ENCODE data around the gene VMO1. TPM values are rescaled to one million over a fixed set of nuclear protein-coding genes. Genes with fewer than 3 reads are reported as not detected.

The VMO1 gene
- total and polyA plus RNA-seq, 9 of the 15 experiments (the other 6 are each of a cell fraction or from before 2014, with no cell fraction given) = 0.31 TPM; not detected in 8

DNA sequence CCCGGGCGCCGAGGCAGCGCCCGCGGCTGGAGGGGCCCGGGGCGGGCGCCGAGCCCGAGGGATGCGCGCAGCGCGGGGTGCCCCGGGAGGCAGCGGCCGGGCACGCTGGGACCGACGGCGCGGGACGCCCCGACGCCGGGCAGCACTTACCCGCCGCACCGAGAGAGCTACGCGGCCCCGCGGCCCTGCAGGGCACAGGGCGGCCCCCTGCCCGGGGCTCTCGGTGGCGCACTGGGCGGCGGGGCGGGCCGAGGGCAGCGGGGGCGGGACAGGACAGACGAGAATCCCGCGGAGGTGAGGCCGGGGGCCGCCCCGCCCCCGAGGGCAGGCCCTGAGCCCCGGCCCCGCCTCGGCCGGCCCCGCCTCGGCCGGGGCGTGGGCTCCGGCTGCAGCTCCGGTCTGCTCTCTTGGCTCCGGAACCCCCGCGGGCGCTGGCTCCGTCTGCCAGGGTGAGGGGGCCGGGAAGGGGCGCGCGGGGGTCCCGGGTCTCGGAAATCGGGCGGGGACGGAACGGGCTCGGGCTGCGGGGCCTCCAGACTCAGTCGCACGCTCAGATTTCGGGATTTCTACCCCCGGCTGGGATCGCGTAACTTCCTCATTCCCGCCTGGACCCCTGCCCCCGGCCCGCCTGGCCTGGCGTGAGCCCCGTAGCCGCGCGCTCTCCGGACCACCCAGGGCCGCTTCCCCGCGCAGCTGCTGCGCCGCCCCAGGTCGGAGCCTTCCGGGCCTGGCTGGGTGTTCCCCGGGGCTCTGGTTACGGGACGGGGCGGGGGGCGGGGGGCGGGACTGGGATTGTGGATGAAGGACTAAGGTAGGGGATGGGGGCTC lies 20.8 kb upstream of the VMO1 start, which contains the start of gene PLD2 (continued):
- TF ChIP-seq KDM5B (IDR thresholded peaks at IDR 0.05; ENCODE audit: insufficient replicate concordance, low read depth, low read length) (peak; percentile 20), ZNF146 (CRISPR knock-in tag; IDR thresholded peaks at IDR 0.05; ENCODE audit: unreplicated experiment) (no peak)
- TF ChIP-seq, protein P1, sequence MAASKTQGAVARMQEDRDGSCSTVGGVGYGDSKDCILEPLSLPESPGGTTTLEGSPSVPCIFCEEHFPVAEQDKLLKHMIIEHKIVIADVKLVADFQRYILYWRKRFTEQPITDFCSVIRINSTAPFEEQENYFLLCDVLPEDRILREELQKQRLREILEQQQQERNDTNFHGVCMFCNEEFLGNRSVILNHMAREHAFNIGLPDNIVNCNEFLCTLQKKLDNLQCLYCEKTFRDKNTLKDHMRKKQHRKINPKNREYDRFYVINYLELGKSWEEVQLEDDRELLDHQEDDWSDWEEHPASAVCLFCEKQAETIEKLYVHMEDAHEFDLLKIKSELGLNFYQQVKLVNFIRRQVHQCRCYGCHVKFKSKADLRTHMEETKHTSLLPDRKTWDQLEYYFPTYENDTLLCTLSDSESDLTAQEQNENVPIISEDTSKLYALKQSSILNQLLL (CRISPR knock-in tag; IDR thresholded peaks at IDR 0.05; ENCODE audit: borderline replicate concordance) = no peak
- TF ChIP-seq, protein P2, sequence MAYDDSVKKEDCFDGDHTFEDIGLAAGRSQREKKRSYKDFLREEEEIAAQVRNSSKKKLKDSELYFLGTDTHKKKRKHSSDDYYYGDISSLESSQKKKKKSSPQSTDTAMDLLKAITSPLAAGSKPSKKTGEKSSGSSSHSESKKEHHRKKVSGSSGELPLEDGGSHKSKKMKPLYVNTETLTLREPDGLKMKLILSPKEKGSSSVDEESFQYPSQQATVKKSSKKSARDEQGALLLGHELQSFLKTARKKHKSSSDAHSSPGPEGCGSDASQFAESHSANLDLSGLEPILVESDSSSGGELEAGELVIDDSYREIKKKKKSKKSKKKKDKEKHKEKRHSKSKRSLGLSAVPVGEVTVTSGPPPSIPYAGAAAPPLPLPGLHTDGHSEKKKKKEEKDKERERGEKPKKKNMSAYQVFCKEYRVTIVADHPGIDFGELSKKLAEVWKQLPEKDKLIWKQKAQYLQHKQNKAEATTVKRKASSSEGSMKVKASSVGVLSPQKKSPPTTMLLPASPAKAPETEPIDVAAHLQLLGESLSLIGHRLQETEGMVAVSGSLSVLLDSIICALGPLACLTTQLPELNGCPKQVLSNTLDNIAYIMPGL (CRISPR knock-in tag; IDR thresholded peaks at IDR 0.05) = no peak

DNA sequence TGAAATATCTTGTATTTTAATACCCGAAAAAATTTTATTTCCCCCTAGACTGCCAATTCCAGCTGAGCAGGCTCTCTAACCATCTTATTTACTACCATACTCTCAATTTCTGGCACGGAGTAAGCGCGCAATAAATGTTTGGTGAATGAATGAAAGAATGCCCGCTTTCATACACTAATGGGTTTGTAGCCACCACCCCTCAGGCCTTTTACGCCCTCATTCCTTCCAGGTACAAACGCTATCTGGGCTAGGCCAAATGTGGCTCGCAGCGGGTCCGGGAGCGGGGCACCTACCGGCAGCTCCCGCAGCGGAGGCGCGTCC lies 20.3 kb upstream of the VMO1 start:
- H3K79me2 ChIP-seq (ENCODE audit: control insufficient read depth, insufficient read depth, low read length) = no peaks in the 10 kb centered on the region
- peak overlapping the region; percentile 78 for H3K4me2 ChIP-seq (ENCODE audit: insufficient read depth, low read length)
- CTCF ChIA-PET (ENCODE audit: low intra/inter-chr PET ratio) = no interaction called here
- no peak overlapping the region; the same call in 2 of the 3 replicates for H3K27ac ChIP-seq (ENCODE audit: extremely low read depth, low read depth, low read length)
- no peaks in the 10 kb centered on the region for H3K9me3 ChIP-seq (replicated peaks; ENCODE audit: control insufficient read depth, insufficient read depth, low read depth, low read length)
- H2AFZ ChIP-seq (ENCODE audit: low read depth, low read length) = peak overlapping the region; percentile 79
- no peak for FAIRE-seq
- no peaks in the 10 kb centered on the region for H3K27me3 ChIP-seq (ENCODE audit: control insufficient read depth in 2 of 2, insufficient read depth in 2 of 2, low read length in 2 of 2)
- WGBS (ENCODE audit: insufficient coverage, low coverage, missing lambda C conversion rate) = under 1% methylated on average over 9 of the region's 16 CpGs
- no peaks in the 10 kb centered on the region for H3K9me1 ChIP-seq (ENCODE audit: control insufficient read depth, insufficient read depth, low read length)
- intact Hi-C loops (cut with micrococcal nuclease) = no loop called here
- DNase-seq (ENCODE audit: extremely low read depth in 1 of 4, low spot score in 3 of 4) = no peak
- no peaks in the 10 kb centered on the region; the same call in 1 of the 2 replicates for H4K20me1 ChIP-seq (replicated peaks; ENCODE audit: control insufficient read depth, insufficient read depth, low read length)
- in situ Hi-C loops (cut with MboI) = no loop called here
- BruUV-seq (replicated peaks) = no TSS peak
- peaks cover 3 to 22% of the 10 kb centered on the region in 2 experiments; a peak in 3 of 5 replicates for H3K4me1 ChIP-seq (replicated peaks in 1 of 2; ENCODE audit: control insufficient read depth in 2 of 2, insufficient read depth in 2 of 2, low read length in 2 of 2)
- H3K9ac ChIP-seq (ENCODE audit: insufficient read depth in 1 of 2, low read depth in 2 of 2, low read length in 2 of 2) = peak overlapping the region; percentile 56 to 92
- POLR2A ChIA-PET = interaction anchor here (0.6 kb wide), 3 partner anchors 70 to 304 kb away, joined by 3 to 4 read pairs (median 3); no protein-coding TSS in a partner anchor
- no peak for TF ChIP-seq ZBED1 (IDR thresholded peaks at IDR 0.05)
- no peak for TF ChIP-seq ZNF224 (CRISPR knock-in tag; IDR thresholded peaks at IDR 0.05)
- no peaks in the 10 kb centered on the region for H3K36me3 ChIP-seq (ENCODE audit: control insufficient read depth, insufficient read depth, low read length)
- H3K4me3 ChIP-seq = peak overlapping the region; percentile 52
- no peak for ATAC-seq
